Tibial nerve (tissue), 4 donors: Measurements from ENCODE around the gene TJP2. TPM values are rescaled to one million over a fixed set of nuclear protein-coding genes. Genes with fewer than 3 reads are reported as not detected.

Experiments
- DNase-seq, 2 donors: peaks; one replicate each; pipeline ENCODE4 v3.0.0-alpha.2; 2019; ENCODE audit warnings: low spot score in 2 of 2
- H3K27ac ChIP-seq, 4 donors: fragments of 200-600 bp; sonication (generic) in 3 of 4; one replicate each; pipeline ENCODE4 v1.5.1; 2017 to 2019; ENCODE audit warnings: mild to moderate bottlenecking in 1 of 4
- H3K27me3 ChIP-seq, 2 donors: fragments of 200-600 bp; sonication (generic) in 1 of 2; one replicate each; pipeline versions ENCODE4 v1.5.1 to v1.6.0; 2017 to 2019
- H3K36me3 ChIP-seq, 3 donors: fragments of 200-600 bp; sonication (generic); one replicate each; pipeline ENCODE4 v1.5.1; 2018 to 2019
- H3K4me1 ChIP-seq, 4 donors: fragments of 200-600 bp; sonication (generic) in 3 of 4; one replicate each; pipeline ENCODE4 v1.5.1; 2017 to 2019
- H3K4me3 ChIP-seq, 4 donors: fragments of 200-600 bp; sonication (generic) in 3 of 4; one replicate each; pipeline ENCODE4 v1.5.1; 2017 to 2019; ENCODE audit warnings: mild to moderate bottlenecking in 1 of 4, moderate library complexity in 1 of 4
- H3K9me3 ChIP-seq, 4 donors: fragments of 200-600 bp; sonication (generic) in 3 of 4; one replicate each; pipeline ENCODE4 v1.5.1; 2017 to 2019
- CTCF ChIP-seq, 5 experiments: fragments of 200-600 bp in 3 of 5; fragments of 450-650 bp in 2 of 5; sonication (generic) in 3 of 5; IDR thresholded peaks; one replicate each; pipeline ENCODE4 v1.5.1; 2016 to 2019; ENCODE audit warnings: antibody characterized with exemption in 5 of 5, mild to moderate bottlenecking in 3 of 5, moderate library complexity in 2 of 5
- EP300 ChIP-seq, 2 donors: sonication (generic); formaldehyde crosslinking; IDR thresholded peaks; one replicate each; pipeline ENCODE4 v1.6.1; 2017; ENCODE audit warnings: antibody characterized with exemption in 2 of 2, mild to moderate bottlenecking in 1 of 2
- POLR2A ChIP-seq, 2 donors: fragments of 450-650 bp; IDR thresholded peaks; one replicate each; pipeline ENCODE4 v1.6.1; 2017; ENCODE audit warnings: antibody characterized with exemption in 2 of 2, mild to moderate bottlenecking in 2 of 2, moderate library complexity in 2 of 2
- WGBS, 2 donors: methylation state at CpG; one replicate each; pipeline ENCODE4 v1.1.5; 2018; 5-methylcytosine and 5-hydroxymethylcytosine counted together
- total RNA-seq, 4 donors: library from RNA; depleted of rRNA; stranded (reverse); fragments of >200 nt; gene quantifications; one replicate each; pipeline ENCODE4 v1.1.0, GENCODE V29; 2016

TJP2 gene
- total RNA-seq, 4 donors from 2014 or later, result 123 to 207 (median 182) TPM

- WGBS, 2 donors, result 92 to 95% methylated on average over 2 of the region's 2 CpGs
- no peak for DNase-seq
- Histone ChIP-seq H3K27ac (no peak overlapping the region), H3K27me3 (no peaks in the 10 kb centered on the region), H3K4me3 (no peak overlapping the region), H3K9me3 (no peaks in the 10 kb centered on the region), H3K36me3 (peaks cover 0 to 64% (median 4%) of the 10 kb centered on the region in 3 donors), H3K4me1 (no peaks in the 10 kb centered on the region)
- no peak for TF ChIP-seq POLR2A (IDR thresholded peaks at IDR 0.05)
- no peak for TF ChIP-seq CTCF (IDR thresholded peaks at IDR 0.05)
- TF ChIP-seq EP300 (IDR thresholded peaks at IDR 0.05), result no peak
Measured at GRCh38 chr9:69246629-69247028, 72.6 kb downstream of the TJP2 start.

GRCh38 chr9:69248005-69248404 lies 73.9 kb downstream of the TJP2 start:
- no peaks in the 10 kb centered on the region for H3K27me3 ChIP-seq

DNA sequence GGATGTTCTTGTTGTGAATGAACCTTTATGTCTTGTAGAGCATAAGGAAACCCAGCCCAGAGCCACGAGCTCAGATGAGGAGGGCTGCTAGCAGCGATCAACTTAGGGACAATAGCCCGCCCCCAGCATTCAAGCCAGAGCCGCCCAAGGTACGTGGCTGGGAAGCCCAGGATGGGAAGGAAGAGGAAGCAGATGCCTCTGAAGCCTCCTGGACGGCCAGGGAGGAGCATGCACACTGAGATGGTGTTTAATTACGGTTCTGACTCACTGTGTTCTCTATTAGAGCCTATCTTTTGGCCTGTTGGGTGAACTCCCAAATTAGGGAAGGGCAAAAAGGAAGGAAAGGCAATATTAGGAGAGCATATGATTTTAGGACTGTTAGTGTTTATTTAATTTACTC lies 75.3 kb downstream of the TJP2 start:
- Histone ChIP-seq H3K27me3 (no peaks in the 10 kb centered on the region), H3K4me3 (no peak overlapping the region), H3K27ac (no peak overlapping the region), H3K36me3 (peaks cover 0 to 84% (median 4%) of the 10 kb centered on the region in 3 donors), H3K4me1 (no peaks in the 10 kb centered on the region), H3K9me3 (no peaks in the 10 kb centered on the region)
- no peak for DNase-seq
- no peak for TF ChIP-seq CTCF (IDR thresholded peaks at IDR 0.05)
- TF ChIP-seq EP300 (IDR thresholded peaks at IDR 0.05), result no peak
- no peak for TF ChIP-seq POLR2A (IDR thresholded peaks at IDR 0.05)
- WGBS, 2 donors, result 64 to 67% methylated on average over 7 of the region's 7 CpGs

More at GRCh38 chr9:69248005-69248404, 73.9 kb downstream of the TJP2 start:
- H3K27ac ChIP-seq, result no peak overlapping the region
- H3K36me3 ChIP-seq, result peaks cover 0 to 71% (median 4%) of the 10 kb centered on the region in 3 donors
- DNase-seq, result no peak
- H3K9me3 ChIP-seq, result no peaks in the 10 kb centered on the region
- H3K4me3 ChIP-seq, result no peak overlapping the region
- no peak for TF ChIP-seq POLR2A (IDR thresholded peaks at IDR 0.05)
- TF ChIP-seq CTCF (IDR thresholded peaks at IDR 0.05), result no peak
- TF ChIP-seq EP300 (IDR thresholded peaks at IDR 0.05), result no peak
- H3K4me1 ChIP-seq, result no peaks in the 10 kb centered on the region
- WGBS, 2 donors, result 96% methylated on average over 22 of the region's 22 CpGs

- H3K27ac ChIP-seq, result no peak overlapping the region
- no peaks in the 10 kb centered on the region for H3K27me3 ChIP-seq
- H3K4me1 ChIP-seq, result no peaks in the 10 kb centered on the region
- TF ChIP-seq CTCF (IDR thresholded peaks at IDR 0.05) (no peak), EP300 (IDR thresholded peaks at IDR 0.05) (no peak), POLR2A (IDR thresholded peaks at IDR 0.05) (no peak)
- H3K9me3 ChIP-seq, result no peaks in the 10 kb centered on the region
- WGBS, 2 donors, result 61 to 77% methylated on average over 3 of the region's 3 CpGs
- no peak overlapping the region for H3K4me3 ChIP-seq
- DNase-seq, result no peak
- H3K36me3 ChIP-seq, result peaks cover 0 to 92% (median 4%) of the 10 kb centered on the region in 3 donors
Measured at GRCh38 chr9:69250681-69251080, 76.6 kb downstream of the TJP2 start.

- Histone ChIP-seq H3K4me1 (no peaks in the 10 kb centered on the region), H3K36me3 (peaks cover 0 to 87% (median 0%) of the 10 kb centered on the region in 3 donors), H3K9me3 (no peaks in the 10 kb centered on the region), H3K27ac (peak overlapping the region in 2 of 4 donors; percentile 14 to 32), H3K4me3 (no peak overlapping the region), H3K27me3 (no peaks in the 10 kb centered on the region)
- 86 to 88% methylated on average over 5 of the region's 5 CpGs for WGBS, 2 donors
- TF ChIP-seq CTCF (IDR thresholded peaks at IDR 0.05), result no peak
- TF ChIP-seq EP300 (IDR thresholded peaks at IDR 0.05), result no peak
- TF ChIP-seq POLR2A (IDR thresholded peaks at IDR 0.05), result no peak
- DNase-seq, result no peak
Measured at GRCh38 chr9:69252436-69252835, 78.4 kb downstream of the TJP2 start.
